NK-92 (cell line): Measurements from ENCODE around the gene SEC62.
A peak's percentile ranks its signal among the peaks of the same experiment; 100 is the strongest.

Experiments used
- DNase-seq: peaks from one replicate; lab custom pipeline; 2025; ENCODE audit not compliant: unreplicated experiment; lab: John Stamatoyannopoulos, UW

Gene SEC62

GRCh38 chr3:169966428-169966950 lies at the start of gene SEC62:
Gene SEC62, plus strand, starts transcription at chr3:169966807. Its CDS starts 16 bp downstream, at chr3:169966823.
- DNase-seq: peak; percentile 63

GRCh38 chr3:169923189-169923588 lies 43.4 kb upstream of the SEC62 start:
- DNase-seq: no peak

- DNase-seq: no peak
These were observed 42.8 kb upstream of the SEC62 start for GRCh38 chr3:169923831-169924230.

- DNase-seq: no peak
These were observed 36.6 kb upstream of the SEC62 start for GRCh38 chr3:169929830-169930519.

GRCh38 chr3:169930843-169931242 lies 35.8 kb upstream of the SEC62 start:
- DNase-seq: no peak

GRCh38 chr3:169931747-169932520 lies 34.7 kb upstream of the SEC62 start:
- no peak for DNase-seq

- DNase-seq: no peak
These were observed 27.3 kb upstream of the SEC62 start for GRCh38 chr3:169939320-169939719.

- no peak for DNase-seq
These were observed 26.9 kb upstream of the SEC62 start for GRCh38 chr3:169939751-169940150.

- no peak for DNase-seq
These were observed 26.0 kb upstream of the SEC62 start for GRCh38 chr3:169940470-169941181.

- no peak for DNase-seq
These were observed 21.3 kb upstream of the SEC62 start for GRCh38 chr3:169945313-169945712.

GRCh38 chr3:169946336-169946735 lies 20.3 kb upstream of the SEC62 start:
- no peak for DNase-seq

GRCh38 chr3:169948559-169949448 lies 17.8 kb upstream of the SEC62 start:
- DNase-seq: no peak

- no peak for DNase-seq
These were observed 14.6 kb upstream of the SEC62 start for GRCh38 chr3:169952045-169952444.

- no peak for DNase-seq
These were observed 13.0 kb upstream of the SEC62 start for GRCh38 chr3:169953462-169954141.

GRCh38 chr3:169954142-169954756 lies 12.4 kb upstream of the SEC62 start:
- no peak for DNase-seq

- no peak for DNase-seq
These were observed 11.2 kb upstream of the SEC62 start for GRCh38 chr3:169955406-169955805.

GRCh38 chr3:169964176-169964575 lies 2.4 kb upstream of the SEC62 start:
- no peak for DNase-seq

GRCh38 chr3:169965562-169966427 lies 812 bp upstream of the SEC62 start:
- DNase-seq: no peak
